GM12873 (cell line): ENCODE measurements around the gene TRIM10.

Experiments
- CTCF ChIP-seq: IDR thresholded peaks from 2 replicates; pipeline ENCODE4 v1.5.1; 2012; ENCODE audit warnings: low read depth, mild to moderate bottlenecking, moderate library complexity, low read length, control low read depth; ENCODE audit not compliant: insufficient read depth; ENCODE audit errors: missing control alignments

TRIM10 gene

GRCh38 chr6:30116724-30117123 lies 44.3 kb downstream of the TRIM10 start:
- TF ChIP-seq CTCF = no peak

- TF ChIP-seq CTCF = no peak
Observed at GRCh38 chr6:30113841-30114240, 47.2 kb downstream of the TRIM10 start.

GRCh38 chr6:30113003-30113759 lies 47.8 kb downstream of the TRIM10 start, which contains the start of gene TRIM31:
TRIM31 (minus strand) TSS chr6:30113090; CDS start chr6:30112805, 285 bp downstream.
- TF ChIP-seq CTCF = no peak

GRCh38 chr6:30112402-30112994 lies 48.5 kb downstream of the TRIM10 start:
- TF ChIP-seq CTCF = no peak

GRCh38 chr6:30111266-30111856 lies 49.6 kb downstream of the TRIM10 start:
- TF ChIP-seq CTCF = no peak

- peak; percentile 16 for TF ChIP-seq CTCF
Observed at GRCh38 chr6:30104661-30105060, 56.4 kb downstream of the TRIM10 start.

GRCh38 chr6:30103872-30104179 lies 57.2 kb downstream of the TRIM10 start:
- TF ChIP-seq CTCF = no peak
